ENCODE results near the gene VAC14. TPM values are rescaled to one million over a fixed set of nuclear protein-coding genes. Genes with fewer than 3 reads are reported as not detected.

The VAC14 gene
- total RNA-seq, 1 experiment from 2014 or later = 35.3 TPM

- ChIA-PET CTCF (no interaction called here), POLR2A (no interaction called here), RAD21 (ENCODE audit: low non-redundant PET in 1 of 2, low total read pairs in 2 of 2, uncharacterized antibody in 2 of 2, unreplicated experiment in 2 of 2) (no interaction called here)
- Histone ChIP-seq H3K4me3 (replicated peaks in 1 of 2; ENCODE audit: low read depth in 1 of 2, low read length in 2 of 2) (no peak overlapping the region), H3K9me3 (ENCODE audit: control insufficient read depth in 1 of 2, insufficient read depth in 1 of 2, low read depth in 1 of 2, low read length in 2 of 2) (no peaks in the 10 kb centered on the region), H3K36me3 (ENCODE audit: control insufficient read depth in 1 of 2, insufficient read depth in 2 of 2, low read length in 2 of 2) (no peaks in the 10 kb centered on the region), H3K79me2 (ENCODE audit: insufficient read depth, low read length) (no peaks in the 10 kb centered on the region), H3K9me2 (ENCODE audit: insufficient read depth) (no peaks in the 10 kb centered on the region), H3K4me1 (ENCODE audit: control insufficient read depth in 1 of 2, insufficient read depth in 2 of 2, low read length in 2 of 2) (peaks cover 0 to 8% of the 10 kb centered on the region in 2 experiments; a peak in 2 of 4 replicates), H2AFZ (ENCODE audit: low read depth, low read length, poor library complexity, severe bottlenecking) (no peak overlapping the region), H3K4me2 (ENCODE audit: low read length) (no peak overlapping the region), H3K27me3 (ENCODE audit: insufficient read depth, low read length) (no peaks in the 10 kb centered on the region), H3K9ac (ENCODE audit: low read length) (no peak overlapping the region), H3K27ac (ENCODE audit: low read depth, low read length) (no peak overlapping the region), H4K20me1 (ENCODE audit: insufficient read depth) (no peaks in the 10 kb centered on the region)
- intact Hi-C loops (cut with micrococcal nuclease) = no loop called here
- TF ChIP-seq YY1 (IDR thresholded peaks at IDR 0.05; ENCODE audit: extremely low read depth, insufficient replicate concordance, low read depth, low read length) (no peak), ZNF274 (IDR thresholded peaks at IDR 0.05; ENCODE audit: low read depth, low read length) (no peak), REST (IDR thresholded peaks at IDR 0.05; ENCODE audit: low read depth) (no peak), RAD21 (IDR thresholded peaks at IDR 0.05; ENCODE audit: low read depth) (no peak), POLR2AphosphoS5 (IDR thresholded peaks at IDR 0.05; ENCODE audit: low read depth, low read length) (no peak), EGR1 (IDR thresholded peaks at IDR 0.05; ENCODE audit: low read depth) (no peak)
- DNase-seq (ENCODE audit: low read depth, low spot score) (no peak), ATAC-seq (no peak)
- no TSS peak for BruUV-seq (replicated peaks)
These were observed 151.7 kb downstream of the VAC14 start for GRCh38 chr16:70649300-70649699.

GRCh38 chr16:70648606-70649005 is 152.4 kb downstream of the VAC14 start:
- DNase-seq (ENCODE audit: low read depth, low spot score) (no peak), ATAC-seq (no peak)
- no peak overlapping the region for H3K4me3 ChIP-seq (replicated peaks in 1 of 2; ENCODE audit: low read depth in 1 of 2, low read length in 2 of 2)
- POLR2A ChIA-PET = no interaction called here
- no peak overlapping the region for H3K27ac ChIP-seq (ENCODE audit: low read depth, low read length)
- H3K9me3 ChIP-seq (ENCODE audit: control insufficient read depth in 1 of 2, insufficient read depth in 1 of 2, low read depth in 1 of 2, low read length in 2 of 2) = no peaks in the 10 kb centered on the region
- no peaks in the 10 kb centered on the region for H3K27me3 ChIP-seq (ENCODE audit: insufficient read depth, low read length)
- H3K9ac ChIP-seq (ENCODE audit: low read length) = no peak overlapping the region
- no peaks in the 10 kb centered on the region for H3K36me3 ChIP-seq (ENCODE audit: control insufficient read depth in 1 of 2, insufficient read depth in 2 of 2, low read length in 2 of 2)
- no peaks in the 10 kb centered on the region for H4K20me1 ChIP-seq (ENCODE audit: insufficient read depth)
- H2AFZ ChIP-seq (ENCODE audit: low read depth, low read length, poor library complexity, severe bottlenecking) = no peak overlapping the region
- H3K9me2 ChIP-seq (ENCODE audit: insufficient read depth) = no peaks in the 10 kb centered on the region
- CTCF ChIA-PET = no interaction called here
- H3K79me2 ChIP-seq (ENCODE audit: insufficient read depth, low read length) = no peaks in the 10 kb centered on the region
- RAD21 ChIA-PET (ENCODE audit: low non-redundant PET in 1 of 2, low total read pairs in 2 of 2, uncharacterized antibody in 2 of 2, unreplicated experiment in 2 of 2) = no interaction called here
- no TSS peak for BruUV-seq (replicated peaks)
- intact Hi-C loops (cut with micrococcal nuclease) = no loop called here
- H3K4me2 ChIP-seq (ENCODE audit: low read length) = no peak overlapping the region
- H3K4me1 ChIP-seq (ENCODE audit: control insufficient read depth in 1 of 2, insufficient read depth in 2 of 2, low read length in 2 of 2) = peaks cover 0 to 2% of the 10 kb centered on the region in 2 experiments; a peak in 1 of 4 replicates
- TF ChIP-seq POLR2AphosphoS5 (IDR thresholded peaks at IDR 0.05; ENCODE audit: low read depth, low read length) (no peak), MAX (IDR thresholded peaks at IDR 0.05) (no peak), EZH2 (IDR thresholded peaks at IDR 0.05) (no peak), SRF (IDR thresholded peaks at IDR 0.05; ENCODE audit: low read depth) (no peak), REST (IDR thresholded peaks at IDR 0.05; ENCODE audit: low read depth) (no peak), POLR2A (IDR thresholded peaks at IDR 0.05; ENCODE audit: borderline replicate concordance, extremely low read depth, insufficient read depth, insufficient read length) (no peak)
- TF ChIP-seq, protein P1, sequence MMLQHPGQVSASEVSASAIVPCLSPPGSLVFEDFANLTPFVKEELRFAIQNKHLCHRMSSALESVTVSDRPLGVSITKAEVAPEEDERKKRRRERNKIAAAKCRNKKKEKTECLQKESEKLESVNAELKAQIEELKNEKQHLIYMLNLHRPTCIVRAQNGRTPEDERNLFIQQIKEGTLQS (IDR thresholded peaks at IDR 0.05) = no peak
